Subcutaneous adipose tissue (tissue), 4 donors: ENCODE results near the gene C10orf67. TPM values are rescaled to one million over a fixed set of nuclear protein-coding genes. Genes with fewer than 3 reads are reported as not detected.

ENCODE experiments used
- CTCF ChIP-seq: fragments of 450-650 bp; IDR thresholded peaks from one replicate; pipeline ENCODE4 v1.5.1; 2016; ENCODE audit warnings: low read depth, mild to moderate bottlenecking, control low read depth, antibody characterized with exemption, moderate library complexity
- total RNA-seq, 4 donors: library from RNA; depleted of rRNA; stranded (reverse); fragments of >200 nt; gene quantifications; one replicate each; pipeline ENCODE4 v1.1.0, GENCODE V29; 2016

The C10orf67 gene
- total RNA-seq, 4 donors from 2014 or later: not detected

GRCh38 chr10:23275355-23275754 is 69.2 kb downstream of the C10orf67 start:
- no peak for TF ChIP-seq CTCF

GRCh38 chr10:23270531-23270930 is 74.1 kb downstream of the C10orf67 start:
- TF ChIP-seq CTCF: no peak

GRCh38 chr10:23263441-23264164 is 81.0 kb downstream of the C10orf67 start:
- no peak for TF ChIP-seq CTCF

- TF ChIP-seq CTCF: no peak
Measured at GRCh38 chr10:23262928-23263327, 81.7 kb downstream of the C10orf67 start.

GRCh38 chr10:23258516-23258915 is 86.1 kb downstream of the C10orf67 start:
- no peak for TF ChIP-seq CTCF

GRCh38 chr10:23253780-23254179 is 90.8 kb downstream of the C10orf67 start:
- no peak for TF ChIP-seq CTCF

- TF ChIP-seq CTCF: no peak
Measured at GRCh38 chr10:23238015-23238414, 106.6 kb downstream of the C10orf67 start.
